Esophagus mucosa (tissue), 1 donor: Measurements from ENCODE around the gene LKAAEAR1. TPM values are rescaled to one million over a fixed set of nuclear protein-coding genes. Genes with fewer than 3 reads are reported as not detected.
A peak's percentile ranks its signal among the peaks of the same experiment; 100 is the strongest.
"Not testable (repeated sequence)": the region's sequence is repeated elsewhere in the genome, so short reads cannot be mapped to it uniquely, and the experiment has no call there.

Source experiments
- ATAC-seq: fragments of 200-7000 bp; cut with Tn5 transposase; one replicate; pipeline ENCODE4 v1.9.1; 2020
- total RNA-seq: library from RNA; stranded (reverse); gene quantifications from one replicate; pipeline ENCODE4 v1.2.4, GENCODE V29; 2023
- donor health status: DM: yes; HTN: yes; CAD: no.

The LKAAEAR1 gene
- total RNA-seq, result 0.36 TPM

- no peak for ATAC-seq
These were observed at the start of gene LKAAEAR1 for GRCh38 chr20:64083804-64084684. LKAAEAR1 (minus strand) TSS chr20:64084398; CDS start chr20:64084219, 179 bp downstream.

- ATAC-seq, result peak; percentile 95
These were observed 47.2 kb upstream of the LKAAEAR1 start for GRCh38 chr20:64131406-64131805.

GRCh38 chr20:64130876-64131275 is 46.7 kb upstream of the LKAAEAR1 start:
- ATAC-seq, result no peak

GRCh38 chr20:64130271-64130670 is 46.1 kb upstream of the LKAAEAR1 start:
- ATAC-seq, result no peak

- no peak for ATAC-seq
These were observed 45.1 kb upstream of the LKAAEAR1 start for GRCh38 chr20:64129146-64129782.

GRCh38 chr20:64123517-64123916 is 39.3 kb upstream of the LKAAEAR1 start:
- ATAC-seq, result not testable (repeated sequence)

GRCh38 chr20:64122927-64123326 is 38.7 kb upstream of the LKAAEAR1 start:
- not testable (repeated sequence) for ATAC-seq

- no peak for ATAC-seq
These were observed 37.4 kb upstream of the LKAAEAR1 start for GRCh38 chr20:64121586-64121985.

- ATAC-seq, result peak; percentile 40
These were observed 35.6 kb upstream of the LKAAEAR1 start for GRCh38 chr20:64119681-64120341.

GRCh38 chr20:64119301-64119680 is 35.1 kb upstream of the LKAAEAR1 start:
- ATAC-seq, result no peak

- not testable (repeated sequence) for ATAC-seq
These were observed 33.2 kb upstream of the LKAAEAR1 start for GRCh38 chr20:64117432-64117777.

GRCh38 chr20:64116541-64117431 is 32.6 kb upstream of the LKAAEAR1 start:
- ATAC-seq, result no peak

GRCh38 chr20:64116016-64116415 is 31.8 kb upstream of the LKAAEAR1 start:
- no peak for ATAC-seq

- no peak for ATAC-seq
These were observed 31.1 kb upstream of the LKAAEAR1 start for GRCh38 chr20:64115171-64115911.

GRCh38 chr20:64114356-64114971 is 30.3 kb upstream of the LKAAEAR1 start:
- ATAC-seq, result no peak

GRCh38 chr20:64113796-64114355 is 29.7 kb upstream of the LKAAEAR1 start:
- ATAC-seq, result no peak

GRCh38 chr20:64113444-64113775 is 29.2 kb upstream of the LKAAEAR1 start:
- ATAC-seq, result no peak

GRCh38 chr20:64112691-64113443 is 28.7 kb upstream of the LKAAEAR1 start:
- no peak for ATAC-seq

GRCh38 chr20:64111841-64112641 is 27.8 kb upstream of the LKAAEAR1 start:
- no peak for ATAC-seq
